ENCODE data around the gene EPB41L1.

Gene EPB41L1

GRCh38 chr20:36206641-36207040 lies 52.1 kb downstream of the EPB41L1 start:
- DNase-seq (ENCODE audit: low spot score), result no peak
- no peak for TF ChIP-seq CTCF (conservative IDR thresholded peaks at IDR 0.05; ENCODE audit: low read depth)
- H3K27ac ChIP-seq, result no peak overlapping the region
- CTCF ChIA-PET, result interaction anchor here (0.6 to 2.9 kb wide), 3 partner anchors 74 to 275 kb away, joined by 3 to 11 read pairs (median 4); no protein-coding TSS in a partner anchor
- POLR2A ChIA-PET (ENCODE audit: low non-redundant PET), result no interaction called here

- H3K27ac ChIP-seq, result no peak overlapping the region
- no peak for TF ChIP-seq CTCF (conservative IDR thresholded peaks at IDR 0.05; ENCODE audit: low read depth)
- no peak for DNase-seq (ENCODE audit: low spot score)
- CTCF ChIA-PET, result interaction anchor here (0.8 to 2.9 kb wide), 3 partner anchors 8 to 232 kb away, joined by 4 to 11 read pairs (median 6); no protein-coding TSS in a partner anchor
- POLR2A ChIA-PET (ENCODE audit: low non-redundant PET), result no interaction called here
Observed at GRCh38 chr20:36207602-36208001, 53.1 kb downstream of the EPB41L1 start.

- DNase-seq (ENCODE audit: low spot score), result no peak
- no peak for TF ChIP-seq CTCF (conservative IDR thresholded peaks at IDR 0.05; ENCODE audit: low read depth)
- no peak overlapping the region for H3K27ac ChIP-seq
- ChIA-PET CTCF (interaction anchor here (2.0 to 2.9 kb wide), 2 partner anchors 9 to 231 kb away, joined by 6 to 11 read pairs; no protein-coding TSS in a partner anchor), POLR2A (ENCODE audit: low non-redundant PET) (no interaction called here)
Observed at GRCh38 chr20:36208257-36208656, 53.7 kb downstream of the EPB41L1 start.

GRCh38 chr20:36210436-36211021 lies 56.0 kb downstream of the EPB41L1 start:
- no peak for TF ChIP-seq CTCF (conservative IDR thresholded peaks at IDR 0.05; ENCODE audit: low read depth)
- ChIA-PET POLR2A (ENCODE audit: low non-redundant PET) (interaction anchor here (1.0 kb wide), 1 partner anchor 229 kb away, joined by 3 read pairs; no protein-coding TSS in a partner anchor), CTCF (interaction anchor here (0.5 to 3.4 kb wide), 11 partner anchors 11 to 242 kb away, joined by 3 to 30 read pairs (median 3); no protein-coding TSS in a partner anchor)
- no peak for DNase-seq (ENCODE audit: low spot score)
- H3K27ac ChIP-seq, result no peak overlapping the region

GRCh38 chr20:36213362-36213761 lies 58.8 kb downstream of the EPB41L1 start:
- no peak overlapping the region for H3K27ac ChIP-seq
- CTCF ChIA-PET, result interaction anchor here (0.7 to 6.7 kb wide), 5 partner anchors 11 to 226 kb away, joined by 3 to 50 read pairs (median 11); no protein-coding TSS in a partner anchor
- POLR2A ChIA-PET (ENCODE audit: low non-redundant PET), result no interaction called here
- no peak for DNase-seq (ENCODE audit: low spot score)
- no peak for TF ChIP-seq CTCF (conservative IDR thresholded peaks at IDR 0.05; ENCODE audit: low read depth)

- peak; percentile 73 for DNase-seq (ENCODE audit: low spot score)
- peak; percentile 81 for TF ChIP-seq CTCF (conservative IDR thresholded peaks at IDR 0.05; ENCODE audit: low read depth)
- ChIA-PET CTCF (interaction anchor here (2.4 to 6.7 kb wide), 4 partner anchors 12 to 225 kb away, joined by 11 to 50 read pairs (median 19); no protein-coding TSS in a partner anchor), POLR2A (ENCODE audit: low non-redundant PET) (no interaction called here)
- H3K27ac ChIP-seq, result no peak overlapping the region
Observed at GRCh38 chr20:36214684-36215256, 60.2 kb downstream of the EPB41L1 start.

Data from RWPE1 (cell line).